Stimulated activated CD4-positive, alpha-beta T cell treated with anti-CD3 and anti-CD28 coated beads, Interleukin-15, amount 100 ng/mL, for 48 hours (primary cell): ENCODE results near the gene PHAF1.
A peak's percentile ranks its signal among the peaks of the same experiment; 100 is the strongest.

ENCODE experiments used
- DNase-seq, 2 donors: peaks; one replicate each; pipeline ENCODE4 v3.0.0-alpha.2; 2020; ENCODE audit warnings: low read depth in 2 of 2

Gene PHAF1

GRCh38 chr16:67109407-67110135 lies at the start of gene PHAF1:
Gene PHAF1, plus strand, starts transcription at chr16:67109941. Its CDS starts 235 bp downstream, at chr16:67110176.
- peak; percentile 87 to 95 for DNase-seq

DNA sequence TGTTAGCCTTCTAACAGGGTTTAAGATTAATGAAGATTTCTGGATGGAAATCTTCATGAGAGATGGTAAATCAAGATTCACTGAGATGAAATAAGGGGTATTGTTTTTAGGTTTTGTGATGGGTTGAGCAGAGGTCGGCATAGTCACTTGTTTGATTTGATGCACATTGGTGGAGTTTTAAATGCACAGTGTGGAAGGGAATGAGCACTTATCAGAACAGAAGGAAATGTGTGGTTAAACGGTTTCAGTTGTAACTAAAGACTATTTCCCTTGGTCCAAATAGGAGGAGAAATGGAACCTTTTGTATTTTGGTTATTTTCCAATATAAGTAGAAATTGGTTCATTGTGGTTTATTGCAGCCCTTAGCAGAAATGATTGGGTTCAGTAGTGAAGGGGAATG lies 46.7 kb upstream of the PHAF1 start:
- DNase-seq = no peak

DNA sequence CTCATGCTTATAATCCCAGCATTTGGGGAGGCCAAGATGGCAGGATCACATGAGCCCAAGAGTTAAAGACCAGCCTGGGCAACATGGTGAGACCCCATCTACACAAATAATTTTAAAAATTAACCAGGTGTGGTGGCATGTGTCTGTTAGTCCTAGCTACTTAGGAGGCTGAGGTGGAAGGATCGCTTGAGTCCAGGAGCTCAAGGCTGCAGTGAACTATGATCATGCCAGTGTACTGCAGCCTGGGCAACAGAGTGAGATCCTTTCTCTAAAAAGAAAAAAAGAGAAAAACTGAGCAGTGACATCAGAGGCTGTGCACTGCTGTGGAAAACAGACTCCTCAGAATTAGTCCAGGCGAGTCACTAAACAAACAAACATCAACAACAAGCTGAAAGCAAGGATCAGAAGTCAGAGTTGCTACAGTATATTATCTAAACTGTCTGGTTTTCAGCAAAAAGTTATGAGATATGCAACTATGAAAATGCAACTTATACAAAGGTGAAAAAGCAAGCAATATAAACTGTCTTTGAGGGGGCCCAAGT lies 41.5 kb upstream of the PHAF1 start:
- DNase-seq = no peak

- DNase-seq = no peak
These were observed 38.2 kb upstream of the PHAF1 start for GRCh38 chr16:67071476-67072048.

DNA sequence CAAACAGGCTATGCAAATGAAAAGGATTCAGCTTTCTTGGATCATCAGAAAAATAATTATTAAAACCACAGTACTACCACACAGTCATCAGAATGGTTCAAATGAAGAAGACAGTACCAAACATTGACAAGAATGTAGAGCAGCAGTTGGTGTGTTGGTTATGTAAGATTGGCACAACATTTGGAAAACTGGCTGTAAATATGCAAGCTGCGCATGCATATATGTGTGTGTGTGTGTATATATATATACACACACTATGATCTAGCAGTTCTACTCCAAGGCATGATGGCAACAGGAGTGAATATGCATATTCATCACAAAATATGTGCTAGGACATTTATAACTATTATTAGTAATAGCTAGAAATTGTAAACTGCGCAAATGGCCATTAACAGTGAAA lies 34.4 kb upstream of the PHAF1 start:
- no peak for DNase-seq

DNA sequence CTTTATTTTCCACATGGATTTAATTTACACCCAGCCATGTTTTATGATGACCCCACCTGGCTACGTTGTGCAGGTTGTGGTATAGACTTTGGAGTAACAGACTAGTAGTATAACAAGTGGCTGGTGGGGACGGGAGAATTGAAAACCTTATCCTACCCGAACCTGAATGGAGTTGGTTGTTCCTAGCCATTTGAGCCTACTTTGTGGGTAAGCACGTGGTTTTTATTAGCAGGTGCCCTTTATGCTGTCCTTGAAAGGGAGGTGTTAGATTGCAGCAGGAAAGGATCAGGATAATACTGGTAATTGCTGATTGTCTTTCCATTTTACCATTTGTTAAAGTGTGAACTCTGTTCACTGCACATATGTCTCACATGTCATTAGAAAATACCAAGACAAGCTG lies 31.9 kb upstream of the PHAF1 start:
- no peak for DNase-seq

GRCh38 chr16:67082100-67082499 lies 27.6 kb upstream of the PHAF1 start:
- DNase-seq = no peak

- DNase-seq = no peak
These were observed 26.9 kb upstream of the PHAF1 start for GRCh38 chr16:67082891-67083290.

GRCh38 chr16:67084345-67085028 lies 25.3 kb upstream of the PHAF1 start:
- DNase-seq = no peak

DNA sequence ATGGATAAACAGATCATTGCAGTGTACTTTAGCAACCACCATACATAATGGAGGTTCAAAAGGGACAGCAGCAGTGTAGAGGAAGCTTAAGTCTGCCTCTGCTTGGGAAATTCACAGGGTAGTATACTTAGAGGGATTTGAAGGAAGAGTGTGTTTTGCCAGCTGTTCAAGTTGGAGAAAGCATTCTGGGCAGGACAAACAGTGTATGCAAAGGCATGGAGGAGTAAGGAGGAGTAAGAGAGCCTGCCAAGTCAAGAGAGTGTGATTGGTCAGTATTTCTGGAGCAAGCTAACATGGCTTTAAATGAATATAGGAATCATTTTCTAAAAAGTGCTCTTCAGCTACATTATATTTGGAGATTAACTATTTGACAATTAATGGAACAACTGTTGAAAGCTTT lies 22.9 kb upstream of the PHAF1 start:
- DNase-seq = no peak

DNA sequence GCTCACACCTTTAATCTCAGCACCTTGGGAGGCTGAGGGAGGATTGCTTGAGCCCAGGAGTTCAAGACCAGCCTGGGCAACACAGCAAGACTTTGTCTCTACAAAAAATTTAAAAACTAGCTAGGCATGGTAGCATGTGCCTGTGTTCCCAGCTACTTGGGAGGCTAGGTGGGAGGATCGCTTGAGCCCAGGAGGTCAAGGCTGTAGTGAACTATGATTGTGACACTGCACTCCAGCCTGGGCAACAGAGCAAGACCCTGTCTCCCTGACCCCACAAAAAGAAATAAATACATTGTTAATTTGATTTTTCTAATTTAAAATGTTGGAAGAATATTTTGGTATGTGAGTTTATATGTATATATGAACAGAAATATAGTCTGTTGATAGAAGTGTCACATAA lies 22.4 kb upstream of the PHAF1 start:
- DNase-seq = no peak

DNA sequence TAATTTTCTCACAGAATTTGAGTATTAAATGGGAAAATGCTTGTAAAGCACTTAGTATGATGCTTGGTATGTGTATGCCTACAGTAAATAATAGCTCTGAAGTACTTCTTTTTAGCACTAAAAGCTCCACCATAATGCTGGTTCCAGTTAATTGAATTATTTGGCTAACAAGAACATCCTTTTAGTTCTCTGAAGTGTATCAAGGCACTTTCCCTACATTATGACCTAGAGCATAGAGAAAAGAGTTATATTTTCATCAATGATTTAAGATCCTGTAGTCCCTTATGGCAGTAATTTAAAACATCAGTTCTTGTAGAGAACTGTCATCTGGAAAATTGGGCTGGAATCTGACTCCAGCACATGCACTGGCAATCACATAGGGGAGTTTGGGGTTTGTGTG lies 21.9 kb upstream of the PHAF1 start:
- DNase-seq = no peak

DNA sequence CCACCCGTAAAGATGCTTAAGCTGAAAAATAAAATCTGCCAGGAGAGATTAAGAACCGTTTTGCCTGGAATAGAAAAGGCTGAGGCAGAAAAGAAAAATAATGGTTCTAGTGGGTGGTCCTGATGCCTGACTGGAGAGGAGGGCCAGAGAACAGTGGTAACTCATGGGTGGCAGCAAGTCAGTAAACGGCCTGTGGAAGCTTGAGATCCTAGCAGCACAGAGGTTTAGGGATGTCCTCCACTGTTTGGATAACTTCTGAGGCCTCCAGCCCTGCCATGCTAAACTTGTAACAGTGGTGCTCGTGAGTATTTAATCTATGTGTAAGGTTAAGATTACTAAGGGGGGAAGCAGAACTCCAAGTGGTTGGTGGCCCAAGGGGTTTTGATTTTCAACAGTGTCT lies 21.2 kb upstream of the PHAF1 start:
- DNase-seq = no peak

GRCh38 chr16:67089101-67089500 lies 20.6 kb upstream of the PHAF1 start:
- DNase-seq = no peak

- no peak for DNase-seq
These were observed 17.7 kb upstream of the PHAF1 start for GRCh38 chr16:67091906-67092566.

DNA sequence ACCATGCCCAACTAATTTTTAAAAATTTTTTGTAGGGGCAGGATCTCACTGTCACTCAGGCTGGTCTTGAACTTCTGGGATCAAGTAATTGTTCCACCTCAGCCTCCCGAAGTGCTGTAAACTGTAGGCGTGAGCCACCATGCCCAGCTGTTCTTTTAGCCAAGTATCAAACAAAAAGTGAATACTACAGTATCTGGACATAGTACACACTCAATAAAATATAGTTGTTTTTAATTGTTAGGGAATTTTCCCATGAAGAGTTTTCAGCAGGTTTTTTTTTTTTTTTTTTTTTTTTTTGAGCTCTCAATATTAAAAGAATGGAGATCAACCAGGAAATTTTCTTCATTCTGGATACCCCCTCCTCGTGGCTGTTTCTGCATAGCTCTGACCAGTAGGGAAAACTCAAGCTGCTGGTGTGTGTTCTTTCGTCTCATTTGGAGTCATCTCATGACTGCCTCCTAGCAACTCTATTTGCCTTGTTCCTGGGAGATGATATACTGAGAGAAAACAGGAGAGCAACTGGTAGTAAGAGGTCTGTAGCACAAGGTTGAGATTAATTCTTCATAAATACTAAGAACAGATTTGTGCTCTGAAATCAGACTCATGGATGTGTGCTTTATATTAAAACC lies 16.5 kb upstream of the PHAF1 start:
- no peak for DNase-seq

- no peak for DNase-seq
These were observed 11.1 kb upstream of the PHAF1 start for GRCh38 chr16:67098599-67098998.

DNA sequence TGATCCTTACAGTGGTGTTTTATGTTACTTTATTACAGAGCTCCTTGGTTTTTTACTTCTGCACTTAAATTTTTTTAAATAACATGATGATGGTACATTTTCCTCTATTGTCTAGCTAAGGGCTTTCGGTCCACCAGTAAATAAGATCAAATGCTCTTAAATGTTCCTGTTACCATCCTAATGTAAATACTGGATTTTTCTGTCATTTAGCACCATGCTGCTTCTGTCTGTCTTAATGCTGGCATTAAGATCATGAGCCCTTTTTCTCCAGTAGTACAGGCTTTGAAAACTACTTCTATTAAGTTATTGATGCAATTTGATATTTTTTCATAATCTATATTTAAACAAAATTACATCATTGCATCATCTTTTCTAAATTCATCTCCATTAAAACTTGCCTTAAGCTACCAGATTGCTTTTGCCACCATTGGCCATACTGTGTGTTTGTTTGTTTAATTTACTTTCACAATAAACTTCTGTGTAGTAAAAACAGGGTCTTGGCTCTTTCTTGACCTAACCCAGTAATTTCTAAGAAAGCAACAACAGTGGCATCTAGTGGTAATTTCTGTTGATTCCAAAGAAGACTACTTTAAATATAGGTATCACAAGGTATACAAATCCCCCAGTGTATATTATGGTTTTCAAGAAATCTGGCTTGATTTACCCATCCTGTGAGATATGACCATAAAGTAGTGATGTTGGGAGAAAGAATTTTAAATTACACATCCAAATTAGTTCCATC lies 9.0 kb upstream of the PHAF1 start:
- no peak for DNase-seq

- peak in 1 of 2 donors; percentile 11 for DNase-seq
These were observed 8.2 kb upstream of the PHAF1 start for GRCh38 chr16:67101311-67102082.

DNA sequence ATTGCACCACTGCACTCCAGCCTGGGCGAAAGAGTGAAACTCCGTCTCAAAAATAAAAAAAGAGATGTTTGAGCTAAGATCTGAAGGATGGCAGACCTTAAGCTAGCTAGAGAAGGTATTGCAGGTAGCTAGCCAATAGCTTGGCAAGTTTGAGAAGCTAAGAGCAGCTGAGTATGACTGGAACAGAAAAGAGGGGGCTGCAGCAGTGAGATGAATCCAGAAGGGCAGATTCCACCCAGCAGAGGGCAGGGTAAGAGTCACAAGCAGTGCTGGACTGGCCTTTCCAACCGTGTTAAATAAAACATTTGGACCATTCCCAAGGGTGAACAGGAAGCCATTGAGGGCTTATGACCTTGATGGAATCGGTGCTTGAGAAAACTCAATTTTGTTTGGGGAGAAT lies 5.7 kb upstream of the PHAF1 start:
- no peak for DNase-seq
